ENCODE measurements around the gene NBEA.

DNA sequence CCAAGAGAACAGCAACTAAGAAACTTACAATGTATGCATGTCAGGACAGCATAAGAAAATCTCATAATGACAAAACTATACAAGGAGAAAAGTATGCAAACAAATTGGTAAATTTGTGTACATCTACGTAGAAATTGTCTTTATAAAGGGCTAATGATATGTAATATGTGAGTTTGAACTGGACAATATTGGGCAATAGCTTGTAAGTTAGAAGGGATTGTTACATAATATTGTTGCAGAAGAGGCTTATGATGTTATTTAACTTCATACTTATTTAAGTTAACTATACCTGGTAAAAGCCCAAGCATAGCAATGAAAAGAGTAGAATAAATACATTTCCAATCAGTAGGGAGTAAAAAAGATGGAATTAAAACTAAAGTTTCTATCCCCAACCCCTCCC lies 400.4 kb downstream of the NBEA start:
- TF ChIP-seq CTCF (IDR thresholded peaks at IDR 0.05): no peak
- no peak for TF ChIP-seq POLR2A (IDR thresholded peaks at IDR 0.05)
